Measurements from ENCODE around the gene MS4A14.
A peak's percentile ranks its signal among the peaks of the same experiment; 100 is the strongest.
"Not testable (repeated sequence)": the region's sequence is repeated elsewhere in the genome, so short reads cannot be mapped to it uniquely, and the experiment has no call there.

MS4A14 gene

DNA sequence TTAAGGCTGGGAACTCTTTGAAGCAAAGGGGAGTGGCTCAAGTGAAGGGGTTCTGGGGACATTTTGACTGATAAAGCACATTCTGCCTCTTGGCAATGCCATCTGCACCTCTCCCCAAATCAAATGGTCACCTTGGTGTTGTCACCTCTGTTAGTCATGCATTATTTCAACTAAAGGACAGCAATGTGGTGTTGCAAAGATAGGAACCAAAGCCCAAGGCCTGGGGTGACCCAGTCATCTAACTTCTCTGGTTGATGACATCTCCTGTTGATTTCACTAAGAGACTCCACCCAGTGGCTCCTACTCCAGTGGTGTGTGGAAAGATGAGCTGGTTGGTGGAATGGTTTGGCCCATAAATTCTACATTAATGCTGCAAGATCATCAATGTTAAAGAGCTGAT is 51.6 kb downstream of the MS4A14 start:
- no peak for TF ChIP-seq CTCF (IDR thresholded peaks at IDR 0.05; ENCODE audit: insufficient read depth, low read depth, low read length, missing control alignments)
- no peak overlapping the region for H3K4me3 ChIP-seq (ENCODE audit: low read depth, low read length)
- no peak for DNase-seq (ENCODE audit: low read depth)

- DNase-seq (ENCODE audit: low read depth); H3K4me3 ChIP-seq (ENCODE audit: low read depth, low read length): not testable (repeated sequence)
Observed at GRCh38 chr11:60451185-60451584, 54.9 kb downstream of the MS4A14 start.

GRCh38 chr11:60454212-60454611 is 58.0 kb downstream of the MS4A14 start:
- no peak overlapping the region for H3K4me3 ChIP-seq (ENCODE audit: low read depth, low read length)
- no peak for TF ChIP-seq CTCF (IDR thresholded peaks at IDR 0.05; ENCODE audit: insufficient read depth, low read depth, low read length, missing control alignments)
- peak; percentile 45 for DNase-seq (ENCODE audit: low read depth)

DNA sequence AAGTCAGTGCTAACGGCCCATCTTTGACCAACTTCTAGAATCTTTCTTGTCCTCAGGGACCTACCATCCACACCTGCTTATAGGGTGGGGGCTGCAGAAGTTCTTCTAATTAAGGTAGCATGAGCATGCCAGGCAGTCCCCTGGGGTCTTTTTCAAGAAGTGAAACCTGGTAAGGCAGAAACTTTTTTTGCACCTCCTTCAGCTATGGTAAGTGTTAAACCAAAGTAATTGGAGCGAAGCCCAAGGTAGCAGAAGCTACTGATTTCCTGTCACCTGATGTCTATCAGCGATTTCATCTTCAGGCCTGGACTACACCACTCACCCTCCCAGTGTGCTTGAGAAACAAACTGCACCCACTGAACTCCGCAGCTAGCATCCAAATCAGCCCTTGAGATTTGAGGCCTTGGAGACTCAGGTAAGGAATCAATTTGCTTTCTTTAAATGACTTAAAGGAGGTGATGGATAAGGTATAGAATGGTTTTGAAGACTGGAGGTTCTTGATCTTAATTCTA is 59.3 kb downstream of the MS4A14 start, which contains the start of gene MS4A1:
TSS of gene MS4A1 (plus strand) at position 317 of the 512 bp plus-strand sequence. CDS start 6,528 bp downstream, outside the sequence.
- peak within 1 kb of the TSS; percentile 97 for H3K4me3 ChIP-seq (ENCODE audit: low read depth, low read length)

DNA sequence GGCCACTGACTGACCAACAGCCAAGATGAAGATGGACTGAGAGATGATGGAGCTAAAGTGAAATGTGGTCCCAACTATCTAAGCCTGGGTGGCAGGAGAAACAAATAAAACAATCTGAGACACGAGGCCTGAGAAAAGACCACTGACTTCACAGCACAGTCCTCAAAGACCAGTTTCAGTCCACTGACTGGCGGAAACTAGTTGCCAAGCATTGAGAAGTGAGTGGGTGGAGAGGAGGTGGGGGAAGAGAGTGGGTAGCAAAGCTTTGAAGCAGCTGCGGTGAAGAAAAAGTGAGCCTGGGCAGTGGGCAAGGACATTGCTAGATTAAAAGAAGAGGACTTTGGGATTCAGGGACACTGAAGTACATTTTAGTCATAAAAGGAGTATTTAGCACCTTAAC is 61.3 kb downstream of the MS4A14 start:
- peak; percentile 82 for DNase-seq (ENCODE audit: low read depth)
- peak overlapping the region; percentile 97 for H3K4me3 ChIP-seq (ENCODE audit: low read depth, low read length)
- no peak for TF ChIP-seq CTCF (IDR thresholded peaks at IDR 0.05; ENCODE audit: insufficient read depth, low read depth, low read length, missing control alignments)

More for the DNA sequence above, 59.3 kb downstream of the MS4A14 start, which contains the start of gene MS4A1:
- no peak for TF ChIP-seq CTCF (IDR thresholded peaks at IDR 0.05; ENCODE audit: insufficient read depth, low read depth, low read length, missing control alignments)
- peak; percentile 94 for DNase-seq (ENCODE audit: low read depth)

- peak; percentile 58 for DNase-seq (ENCODE audit: low read depth)
- peak overlapping the region; percentile 97 for H3K4me3 ChIP-seq (ENCODE audit: low read depth, low read length)
- no peak for TF ChIP-seq CTCF (IDR thresholded peaks at IDR 0.05; ENCODE audit: insufficient read depth, low read depth, low read length, missing control alignments)
Observed at GRCh38 chr11:60459345-60459744, 63.1 kb downstream of the MS4A14 start.
